H9 (cell line): ENCODE results near the gene WASF3. TPM values are rescaled to one million over a fixed set of nuclear protein-coding genes. Genes with fewer than 3 reads are reported as not detected.

Experiments used
- DNase-seq: peaks from one replicate; pipeline ENCODE4 v3.0.0-alpha.2; 2017
- H2AFZ ChIP-seq: one replicate; pipeline ENCODE4 v1.6.1; 2013; ENCODE audit warnings: mild to moderate bottlenecking, low read length, control low read depth, moderate library complexity
- H2AK5ac ChIP-seq: 2 replicates; pipeline ENCODE4 v1.6.1; 2013; ENCODE audit warnings: low read length, control low read depth, mixed read lengths; ENCODE audit not compliant: insufficient read length
- H2BK120ac ChIP-seq: one replicate; pipeline ENCODE4 v1.6.1; 2013; ENCODE audit warnings: low read depth, mild to moderate bottlenecking, low read length, control low read depth, inconsistent platforms; ENCODE audit not compliant: poor library complexity, severe bottlenecking
- H2BK12ac ChIP-seq: 2 replicates; pipeline ENCODE4 v1.6.1; 2013; ENCODE audit warnings: low read length, control low read depth, mixed read lengths, low read depth; ENCODE audit not compliant: insufficient read length
- H2BK15ac ChIP-seq: 2 replicates; pipeline ENCODE4 v1.6.1; 2013; ENCODE audit warnings: low read depth, low read length, control low read depth
- H2BK20ac ChIP-seq: one replicate; pipeline ENCODE4 v1.6.1; 2013; ENCODE audit warnings: low read depth, mild to moderate bottlenecking, low read length, control low read depth, inconsistent platforms; ENCODE audit not compliant: poor library complexity, severe bottlenecking
- H2BK5ac ChIP-seq: 2 replicates; pipeline ENCODE4 v1.6.1; 2013; ENCODE audit warnings: low read length, control low read depth, mixed read lengths; ENCODE audit not compliant: insufficient read length
- H3K14ac ChIP-seq: 2 replicates; pipeline ENCODE4 v1.6.1; 2013; ENCODE audit warnings: low read length, control low read depth; ENCODE audit not compliant: insufficient read depth
- H3K18ac ChIP-seq: 2 replicates; pipeline ENCODE4 v1.6.1; 2013; ENCODE audit warnings: low read depth, mild to moderate bottlenecking, mixed read lengths, low read length, control low read depth; ENCODE audit not compliant: insufficient read length
- H3K23ac ChIP-seq: 2 replicates; pipeline ENCODE4 v1.6.1; 2013; ENCODE audit warnings: low read length, control low read depth, mixed read lengths, low read depth; ENCODE audit not compliant: insufficient read length
- H3K23me2 ChIP-seq: 2 replicates; pipeline ENCODE4 v1.6.1; 2013; ENCODE audit warnings: low read depth, mild to moderate bottlenecking, mixed read lengths, low read length, control low read depth; ENCODE audit not compliant: insufficient read length, poor library complexity, severe bottlenecking
- H3K27ac ChIP-seq: 2 replicates; pipeline ENCODE4 v1.5.1; 2013; ENCODE audit warnings: low read length, control low read depth, mixed read lengths, low read depth; ENCODE audit not compliant: insufficient read length
- H3K27me3 ChIP-seq: 2 replicates; pipeline ENCODE4 v1.6.1; 2013; ENCODE audit warnings: low read length, control low read depth, inconsistent platforms; ENCODE audit not compliant: insufficient read depth
- H3K4ac ChIP-seq: 2 replicates; pipeline ENCODE4 v1.6.1; 2013; ENCODE audit warnings: low read depth, mild to moderate bottlenecking, control low read depth, inconsistent platforms, low read length, moderate library complexity
- H3K4me1 ChIP-seq: 2 replicates; pipeline ENCODE4 v1.6.1; 2013; ENCODE audit warnings: low read length, control low read depth, inconsistent platforms; ENCODE audit not compliant: insufficient read depth
- H3K4me2 ChIP-seq: 2 replicates; pipeline ENCODE4 v1.6.1; 2013; ENCODE audit warnings: low read length, control low read depth, mixed read lengths; ENCODE audit not compliant: insufficient read length, insufficient read depth
- H3K56ac ChIP-seq: 2 replicates; pipeline ENCODE4 v1.6.1; 2013; ENCODE audit warnings: low read depth, mild to moderate bottlenecking, mixed read lengths, low read length, control low read depth; ENCODE audit not compliant: insufficient read length
- H3K79me1 ChIP-seq: 2 replicates; pipeline ENCODE4 v1.6.1; 2013; ENCODE audit warnings: low read depth, mild to moderate bottlenecking, moderate library complexity, low read length, control low read depth, inconsistent platforms; ENCODE audit not compliant: insufficient read depth, poor library complexity, severe bottlenecking
- H3K79me2 ChIP-seq: 2 replicates; pipeline ENCODE4 v1.6.1; 2013; ENCODE audit warnings: low read length, control low read depth, inconsistent platforms; ENCODE audit not compliant: insufficient read depth
- H3K9ac ChIP-seq: 2 replicates; pipeline ENCODE4 v1.6.1; 2013; ENCODE audit warnings: low read length, control low read depth, mixed read lengths; ENCODE audit not compliant: insufficient read length; ENCODE audit errors: extremely low read depth
- H3K9me3 ChIP-seq: one replicate; pipeline ENCODE4 v1.6.1; 2013; ENCODE audit warnings: low read depth, low read length, inconsistent platforms; ENCODE audit not compliant: control insufficient read depth
- H3T11ph ChIP-seq: one replicate; pipeline ENCODE4 v1.6.1; 2013; ENCODE audit warnings: mild to moderate bottlenecking, low read length, control low read depth, inconsistent platforms
- H4K20me1 ChIP-seq: one replicate; pipeline ENCODE4 v1.6.1; 2013; ENCODE audit not compliant: control insufficient read depth, insufficient read length, insufficient read depth
- H4K5ac ChIP-seq: 2 replicates; pipeline ENCODE4 v1.6.1; 2013; ENCODE audit warnings: low read depth, mild to moderate bottlenecking, mixed read lengths, low read length, control low read depth; ENCODE audit not compliant: insufficient read length
- H4K8ac ChIP-seq: replicated peaks from 2 replicates; pipeline ENCODE4 v1.6.1; 2013; ENCODE audit warnings: low read length, control low read depth, mixed read lengths, low read depth; ENCODE audit not compliant: insufficient read length
- H4K91ac ChIP-seq: 2 replicates; pipeline ENCODE4 v1.6.1; 2013; ENCODE audit warnings: low read depth, mild to moderate bottlenecking, moderate library complexity, mixed read lengths, low read length, control low read depth; ENCODE audit not compliant: insufficient read length
- H3K27ac Mint-ChIP-seq, 3 experiments: 2 replicates in 2 of 3; 3 replicates in 1 of 3; pipeline ENCODE4 v1.8.0; 2020 to 2021; ENCODE audit warnings: mixed read lengths in 3 of 3, mild to moderate bottlenecking in 1 of 3, moderate library complexity in 1 of 3
- H3K27me3 Mint-ChIP-seq: 2 replicates; pipeline ENCODE4 v1.8.0; 2021; ENCODE audit warnings: low read depth, mild to moderate bottlenecking, moderate library complexity, mixed read lengths
- H3K36me3 Mint-ChIP-seq, 3 experiments: 2 replicates in 2 of 3; 3 replicates in 1 of 3; pipeline ENCODE4 v1.8.0; 2020 to 2021; ENCODE audit warnings: low read depth in 3 of 3, mixed read lengths in 3 of 3; ENCODE audit not compliant: insufficient read depth in 1 of 3
- H3K4me1 Mint-ChIP-seq, 2 experiments: 2 replicates each; pipeline ENCODE4 v1.8.0; 2020; ENCODE audit warnings: mixed read lengths in 2 of 2
- H3K4me3 Mint-ChIP-seq, 2 experiments: 2 replicates in 1 of 2; 3 replicates in 1 of 2; pipeline ENCODE4 v1.8.0; 2020 to 2021; ENCODE audit warnings: mild to moderate bottlenecking in 2 of 2, mixed read lengths in 2 of 2, moderate library complexity in 1 of 2
- H3K9me3 Mint-ChIP-seq, 2 experiments: 2 replicates in 1 of 2; 3 replicates in 1 of 2; pipeline ENCODE4 v1.8.0; 2020; ENCODE audit warnings: mild to moderate bottlenecking in 2 of 2, mixed read lengths in 2 of 2, moderate library complexity in 1 of 2
- CTCF ChIP-seq: fragments of 200-600 bp; sonication (generic); conservative IDR thresholded peaks from 3 replicates; pipeline ENCODE4 v1.8.0; 2021; ENCODE audit warnings: antibody characterized with exemption, mild to moderate bottlenecking
- WGBS: extraction: QIAGEN DNeasy Blood & Tissue Kit; methylation state at CpG from one replicate; pipeline ENCODE4 v1.1.7; 2013; ENCODE audit warnings: missing lambda C conversion rate, low lambda C conversion rate, mixed read lengths; ENCODE audit not compliant: insufficient read length; ENCODE audit errors: extremely low coverage; 5-methylcytosine and 5-hydroxymethylcytosine counted together
- total RNA-seq: library from RNA; stranded (reverse); gene quantifications from 2 replicates; pipeline ENCODE4 v1.2.1, GENCODE V29; 2021

Gene WASF3
- total RNA-seq, 1 experiment from 2014 or later, result 22.2 TPM

DNA sequence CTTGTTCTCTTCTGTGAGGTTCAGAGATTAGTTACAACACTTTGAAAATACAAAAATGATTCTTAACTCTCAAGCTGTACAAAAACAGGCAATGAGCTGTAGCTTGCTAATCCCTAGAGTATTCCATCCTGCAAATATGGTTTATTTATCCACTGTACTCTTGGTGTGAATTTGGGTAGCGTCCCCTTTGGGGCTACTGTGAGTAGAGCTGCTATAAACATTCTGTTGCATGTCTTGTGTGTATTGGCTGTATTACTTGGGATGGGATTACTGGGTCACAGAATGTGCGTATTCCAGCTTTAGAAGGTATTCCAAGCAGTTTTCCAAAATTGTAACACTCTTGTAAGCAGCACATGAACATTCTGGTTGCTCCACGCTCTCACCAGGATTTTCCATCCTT lies 169.6 kb downstream of the WASF3 start:
- DNase-seq, result no peak
- Histone ChIP-seq H4K8ac (no peak overlapping the region), H2BK15ac (no peak overlapping the region), H3K27ac (no peak overlapping the region), H3K14ac (no peak overlapping the region), H3K27me3 (no peaks in the 10 kb centered on the region), H3K23me2 (no peaks in the 10 kb centered on the region), H4K5ac (no peak overlapping the region), H3K79me2 (no peaks in the 10 kb centered on the region), H3K4me2 (no peak overlapping the region), H2BK20ac (no peak overlapping the region), H3K4me1 (no peaks in the 10 kb centered on the region), H4K20me1 (no peaks in the 10 kb centered on the region), H3K79me1 (no peaks in the 10 kb centered on the region), H3K9me3 (peaks cover 4% of the 10 kb centered on the region), H4K91ac (no peak overlapping the region), H3K4ac (no peak overlapping the region), H3K18ac (no peak overlapping the region), H3K9ac (no peak overlapping the region), H3K23ac (no peak overlapping the region), H2AFZ (no peak overlapping the region), H3T11ph (no peak overlapping the region), H2AK5ac (no peak overlapping the region), H3K56ac (no peak overlapping the region), H2BK120ac (no peak overlapping the region), H2BK5ac (no peak overlapping the region), H2BK12ac (no peak overlapping the region)
- TF ChIP-seq CTCF, result no peak
- Mint-ChIP-seq H3K4me3 (no peak overlapping the region), H3K9me3 (peaks cover 10 to 11% of the 10 kb centered on the region in 2 experiments; a peak in 4 of 5 replicates), H3K4me1 (no peaks in the 10 kb centered on the region), H3K36me3 (peaks cover 3 to 8% (median 3%) of the 10 kb centered on the region in 3 experiments; a peak in 3 of 7 replicates), H3K27ac (no peak overlapping the region), H3K27me3 (peaks cover 7% of the 10 kb centered on the region)
- no CpG with 5 or more reads among the region's 3 CpGs for WGBS
